ENCODE results near the gene CCDC182.

DNA sequence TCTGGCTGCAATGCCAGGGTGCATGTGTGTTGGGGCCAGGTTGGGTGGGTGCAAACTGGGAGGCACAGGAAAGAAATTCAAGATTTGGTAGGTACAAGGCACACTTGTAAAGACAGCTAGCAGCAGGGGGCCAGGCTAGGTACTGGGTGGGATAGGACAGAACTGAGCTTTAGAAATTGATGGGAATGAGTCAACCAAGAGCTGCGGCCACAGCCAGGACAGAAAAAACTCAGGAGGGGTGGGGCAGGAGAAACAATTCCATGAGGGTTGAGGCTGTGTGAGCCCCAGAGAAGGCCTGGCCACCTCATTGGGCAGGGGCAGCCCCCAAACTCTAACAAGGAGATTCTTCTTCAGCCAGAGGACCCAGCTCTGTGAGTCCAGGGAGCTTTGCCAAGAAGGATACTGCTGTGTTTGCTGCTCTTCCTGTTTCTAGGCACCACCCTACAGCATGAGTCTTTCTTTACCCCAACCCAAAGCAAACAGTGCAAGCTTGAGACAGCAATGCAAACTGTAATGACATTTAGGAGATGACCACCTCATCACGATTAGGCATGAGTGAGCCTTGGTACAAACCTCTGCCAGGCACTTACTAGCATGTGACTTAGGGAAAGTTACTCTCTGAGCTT, 21.3 kb upstream of the CCDC182 start:
- TF ChIP-seq, protein P1, sequence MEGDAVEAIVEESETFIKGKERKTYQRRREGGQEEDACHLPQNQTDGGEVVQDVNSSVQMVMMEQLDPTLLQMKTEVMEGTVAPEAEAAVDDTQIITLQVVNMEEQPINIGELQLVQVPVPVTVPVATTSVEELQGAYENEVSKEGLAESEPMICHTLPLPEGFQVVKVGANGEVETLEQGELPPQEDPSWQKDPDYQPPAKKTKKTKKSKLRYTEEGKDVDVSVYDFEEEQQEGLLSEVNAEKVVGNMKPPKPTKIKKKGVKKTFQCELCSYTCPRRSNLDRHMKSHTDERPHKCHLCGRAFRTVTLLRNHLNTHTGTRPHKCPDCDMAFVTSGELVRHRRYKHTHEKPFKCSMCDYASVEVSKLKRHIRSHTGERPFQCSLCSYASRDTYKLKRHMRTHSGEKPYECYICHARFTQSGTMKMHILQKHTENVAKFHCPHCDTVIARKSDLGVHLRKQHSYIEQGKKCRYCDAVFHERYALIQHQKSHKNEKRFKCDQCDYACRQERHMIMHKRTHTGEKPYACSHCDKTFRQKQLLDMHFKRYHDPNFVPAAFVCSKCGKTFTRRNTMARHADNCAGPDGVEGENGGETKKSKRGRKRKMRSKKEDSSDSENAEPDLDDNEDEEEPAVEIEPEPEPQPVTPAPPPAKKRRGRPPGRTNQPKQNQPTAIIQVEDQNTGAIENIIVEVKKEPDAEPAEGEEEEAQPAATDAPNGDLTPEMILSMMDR (conservative IDR thresholded peaks at IDR 0.05; ENCODE audit: low read depth in 2 of 2), result no peak
- TF ChIP-seq, protein P2, sequence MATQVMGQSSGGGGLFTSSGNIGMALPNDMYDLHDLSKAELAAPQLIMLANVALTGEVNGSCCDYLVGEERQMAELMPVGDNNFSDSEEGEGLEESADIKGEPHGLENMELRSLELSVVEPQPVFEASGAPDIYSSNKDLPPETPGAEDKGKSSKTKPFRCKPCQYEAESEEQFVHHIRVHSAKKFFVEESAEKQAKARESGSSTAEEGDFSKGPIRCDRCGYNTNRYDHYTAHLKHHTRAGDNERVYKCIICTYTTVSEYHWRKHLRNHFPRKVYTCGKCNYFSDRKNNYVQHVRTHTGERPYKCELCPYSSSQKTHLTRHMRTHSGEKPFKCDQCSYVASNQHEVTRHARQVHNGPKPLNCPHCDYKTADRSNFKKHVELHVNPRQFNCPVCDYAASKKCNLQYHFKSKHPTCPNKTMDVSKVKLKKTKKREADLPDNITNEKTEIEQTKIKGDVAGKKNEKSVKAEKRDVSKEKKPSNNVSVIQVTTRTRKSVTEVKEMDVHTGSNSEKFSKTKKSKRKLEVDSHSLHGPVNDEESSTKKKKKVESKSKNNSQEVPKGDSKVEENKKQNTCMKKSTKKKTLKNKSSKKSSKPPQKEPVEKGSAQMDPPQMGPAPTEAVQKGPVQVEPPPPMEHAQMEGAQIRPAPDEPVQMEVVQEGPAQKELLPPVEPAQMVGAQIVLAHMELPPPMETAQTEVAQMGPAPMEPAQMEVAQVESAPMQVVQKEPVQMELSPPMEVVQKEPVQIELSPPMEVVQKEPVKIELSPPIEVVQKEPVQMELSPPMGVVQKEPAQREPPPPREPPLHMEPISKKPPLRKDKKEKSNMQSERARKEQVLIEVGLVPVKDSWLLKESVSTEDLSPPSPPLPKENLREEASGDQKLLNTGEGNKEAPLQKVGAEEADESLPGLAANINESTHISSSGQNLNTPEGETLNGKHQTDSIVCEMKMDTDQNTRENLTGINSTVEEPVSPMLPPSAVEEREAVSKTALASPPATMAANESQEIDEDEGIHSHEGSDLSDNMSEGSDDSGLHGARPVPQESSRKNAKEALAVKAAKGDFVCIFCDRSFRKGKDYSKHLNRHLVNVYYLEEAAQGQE (IDR thresholded peaks at IDR 0.05; ENCODE audit: unreplicated experiment), result no peak
